GM19025 (cell line): ENCODE results near the gene RNF168.
A peak's percentile ranks its signal among the peaks of the same experiment; 100 is the strongest.
"Not testable (repeated sequence)": the region's sequence is repeated elsewhere in the genome, so short reads cannot be mapped to it uniquely, and the experiment has no call there.

Experiments
- ATAC-seq: cut with Tn5 transposase; IDR thresholded peaks from one replicate; pipeline ENCODE4 v1.9.1; 2021; ENCODE audit warnings: mild to moderate bottlenecking, low read depth, moderate library complexity; ENCODE audit not compliant: unreplicated experiment

RNF168 gene

DNA sequence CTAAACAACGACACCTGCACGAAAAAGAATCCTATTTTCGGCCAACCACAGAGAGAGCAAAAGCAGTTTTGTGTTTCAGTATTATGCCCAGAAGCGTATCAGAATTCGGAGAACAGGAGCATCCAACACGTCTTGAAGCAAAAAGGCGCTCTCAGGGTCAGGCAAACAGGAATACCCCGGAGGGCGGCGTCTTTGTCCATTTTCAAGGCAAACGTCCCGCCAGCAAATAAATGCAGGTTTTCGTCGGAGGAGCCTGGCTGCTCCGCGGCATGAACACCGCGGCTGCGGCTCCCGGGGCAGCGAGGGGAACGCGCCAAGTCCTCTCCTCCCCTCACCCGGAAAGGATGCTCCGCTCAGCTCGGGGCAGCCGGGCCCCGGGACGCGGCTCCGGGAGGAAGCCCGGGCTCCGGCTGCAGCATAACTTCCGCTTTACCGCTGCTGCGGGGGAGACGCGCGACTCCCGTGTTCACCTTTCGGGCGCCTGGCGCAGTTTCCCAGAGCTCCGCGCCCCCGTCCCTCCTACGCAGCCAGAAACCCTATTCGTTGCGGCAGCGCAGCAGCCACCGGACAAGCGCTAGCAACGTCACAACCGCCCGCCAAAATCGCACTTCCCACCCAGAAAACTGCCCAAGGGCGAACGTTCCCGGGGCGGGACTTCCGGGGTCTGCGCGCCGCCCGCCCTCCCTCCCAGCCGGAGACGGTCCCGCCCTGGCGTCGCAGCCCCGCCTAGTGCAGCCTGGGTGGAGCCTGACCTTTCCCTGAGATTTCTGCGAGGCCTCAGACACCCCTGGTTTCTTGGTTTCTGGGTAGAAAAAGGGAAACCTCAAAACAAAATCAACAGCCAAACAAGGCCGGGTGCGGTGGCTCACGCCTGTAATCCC, at the start of gene RNF168:
TSS of gene RNF168 (minus strand) at position 573 of the 881 bp plus-strand sequence. CDS start 595 bp downstream, outside the sequence.
- peak; percentile 80 for ATAC-seq

GRCh38 chr3:196552253-196552652, 48.7 kb upstream of the RNF168 start:
- no peak for ATAC-seq

- ATAC-seq, result not testable (repeated sequence)
Measured at GRCh38 chr3:196550172-196550571, 46.6 kb upstream of the RNF168 start.

DNA sequence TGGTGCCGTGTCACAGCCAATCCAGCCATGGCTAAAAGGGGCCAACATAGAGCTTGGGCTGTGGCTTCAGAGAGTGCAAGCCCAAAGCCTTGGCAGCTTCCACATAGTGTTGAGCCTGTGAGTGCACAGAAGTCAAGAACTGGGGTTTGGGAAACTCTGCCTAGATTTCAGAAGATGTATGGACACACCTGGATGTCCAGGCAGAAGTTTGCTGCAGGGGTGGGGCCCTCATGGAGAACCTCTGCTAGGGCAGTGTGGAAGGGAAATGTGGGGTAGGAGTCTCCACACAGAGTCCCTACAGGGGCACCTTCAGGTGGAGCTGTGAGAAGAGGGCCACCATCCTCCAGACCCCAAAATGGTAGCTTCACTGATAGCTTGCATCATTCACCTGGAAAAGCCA, 45.7 kb upstream of the RNF168 start:
- ATAC-seq, result not testable (repeated sequence)

DNA sequence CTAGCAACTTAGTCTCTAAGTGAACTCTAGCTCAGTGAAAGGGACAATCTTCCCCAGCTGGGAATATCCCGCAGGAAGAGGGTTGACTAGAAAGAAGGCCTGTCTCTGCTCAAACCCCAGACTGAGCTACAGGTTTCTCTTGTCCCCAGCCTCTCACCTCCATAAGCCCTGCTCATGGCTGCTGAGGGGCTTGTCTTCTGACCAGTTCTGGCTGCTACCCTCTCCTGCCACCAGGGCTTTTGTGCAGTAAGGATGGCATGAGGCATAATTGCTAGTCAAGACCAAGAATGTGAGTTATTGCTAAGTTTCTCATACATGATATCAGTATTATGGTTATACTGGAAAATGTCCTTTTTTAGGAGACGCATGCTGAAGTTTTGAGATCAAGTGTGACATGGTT, 43.5 kb upstream of the RNF168 start:
- no peak for ATAC-seq

GRCh38 chr3:196546537-196546936, 43.0 kb upstream of the RNF168 start:
- no peak for ATAC-seq

GRCh38 chr3:196544491-196544992, 41.0 kb upstream of the RNF168 start:
- ATAC-seq, result no peak

GRCh38 chr3:196541684-196542445, 38.3 kb upstream of the RNF168 start:
- ATAC-seq, result no peak

- no peak for ATAC-seq
Measured at GRCh38 chr3:196537319-196537984, 33.9 kb upstream of the RNF168 start.

DNA sequence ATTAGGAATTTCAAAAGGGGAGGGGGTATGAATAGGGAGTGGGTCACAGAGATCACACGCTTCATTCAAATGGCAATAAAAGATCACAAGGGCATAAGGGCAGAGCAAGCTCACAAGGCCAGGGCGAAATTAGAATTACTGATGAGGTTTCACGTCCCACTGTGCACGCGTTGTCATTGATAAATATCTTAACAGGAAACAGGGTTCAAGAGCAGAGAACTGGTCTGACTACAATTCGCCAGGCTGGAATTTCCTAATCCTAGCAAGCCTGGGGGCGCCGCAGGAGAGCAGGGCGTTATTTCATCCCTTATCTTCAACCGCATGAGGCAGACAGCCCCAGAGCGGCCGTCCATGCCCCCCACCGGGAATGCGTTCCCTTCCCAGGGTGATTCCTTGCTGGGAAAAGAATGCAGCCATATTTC, 29.7 kb upstream of the RNF168 start:
- ATAC-seq, result no peak

GRCh38 chr3:196531418-196531817, 27.9 kb upstream of the RNF168 start:
- no peak for ATAC-seq

DNA sequence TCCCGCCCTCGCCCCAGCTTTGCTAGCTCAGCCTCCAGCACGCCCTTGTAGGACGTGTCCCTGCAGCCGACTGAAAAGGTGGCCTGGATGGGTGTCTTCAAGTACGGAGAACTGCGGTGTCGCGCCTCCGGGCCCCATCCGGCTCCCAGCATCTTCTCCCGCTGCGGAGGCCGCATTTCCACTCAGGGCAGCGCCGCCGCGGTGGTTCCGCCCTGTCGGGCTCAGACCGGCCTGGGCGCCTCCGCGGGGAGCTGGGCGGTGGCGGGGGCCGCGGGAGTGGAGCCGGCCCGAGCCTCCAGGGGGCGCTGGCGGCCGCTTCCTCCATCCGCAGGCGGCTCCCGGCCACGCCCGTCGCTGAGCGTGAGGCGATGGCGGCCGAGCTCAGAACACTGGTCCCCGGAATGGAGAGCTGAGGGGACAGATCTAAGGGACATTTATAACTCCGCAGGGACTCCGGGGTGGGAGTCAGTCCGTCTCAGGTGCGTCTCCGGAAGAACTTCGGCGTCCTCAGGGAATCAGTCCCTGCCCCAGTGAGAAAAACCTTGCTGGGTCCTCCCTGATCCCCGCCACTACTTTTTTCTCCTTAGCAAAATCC, 25.2 kb upstream of the RNF168 start:
- ATAC-seq, result peak; percentile 83

GRCh38 chr3:196525141-196525540, 21.6 kb upstream of the RNF168 start:
- no peak for ATAC-seq

DNA sequence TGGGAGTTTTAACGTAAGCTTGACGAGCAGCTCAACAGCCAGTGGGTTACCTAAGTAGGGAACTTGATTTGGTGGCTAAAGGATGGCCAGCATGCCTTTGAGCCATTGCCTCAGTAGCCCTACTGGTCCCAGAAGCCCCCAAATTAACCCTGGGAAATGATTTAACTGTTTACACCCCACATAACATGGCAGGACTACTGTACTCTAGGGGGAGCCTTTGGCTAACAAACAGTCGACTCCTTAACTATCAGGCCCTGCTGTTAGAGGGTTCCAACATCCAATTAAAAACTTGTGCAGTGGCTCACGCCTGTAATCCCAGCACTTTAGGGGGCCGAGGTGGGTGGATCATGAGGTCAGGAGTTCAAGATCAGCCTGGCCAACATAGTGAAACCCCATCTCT, 21.0 kb upstream of the RNF168 start:
- no peak for ATAC-seq

- ATAC-seq, result no peak
Measured at GRCh38 chr3:196523841-196524240, 20.3 kb upstream of the RNF168 start.

- not testable (repeated sequence) for ATAC-seq
Measured at GRCh38 chr3:196521291-196521690, 17.7 kb upstream of the RNF168 start.

DNA sequence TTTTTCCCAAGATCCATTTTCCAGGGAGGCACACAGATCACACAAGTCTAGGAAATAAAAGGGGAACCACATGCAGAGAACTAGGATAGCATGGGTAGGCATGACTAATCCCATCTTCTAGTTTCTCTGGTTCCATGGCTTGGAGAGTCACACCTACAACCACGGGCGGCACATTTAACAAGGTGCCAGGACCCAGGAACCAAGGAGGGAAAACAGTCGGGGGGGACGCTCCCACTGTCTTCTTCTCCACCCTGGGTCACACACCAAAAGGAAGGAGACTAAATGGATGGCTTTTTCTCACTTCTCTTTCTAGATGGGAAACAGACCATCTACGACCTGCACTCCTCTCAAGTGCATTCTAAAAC, 16.1 kb upstream of the RNF168 start:
- no peak for ATAC-seq

DNA sequence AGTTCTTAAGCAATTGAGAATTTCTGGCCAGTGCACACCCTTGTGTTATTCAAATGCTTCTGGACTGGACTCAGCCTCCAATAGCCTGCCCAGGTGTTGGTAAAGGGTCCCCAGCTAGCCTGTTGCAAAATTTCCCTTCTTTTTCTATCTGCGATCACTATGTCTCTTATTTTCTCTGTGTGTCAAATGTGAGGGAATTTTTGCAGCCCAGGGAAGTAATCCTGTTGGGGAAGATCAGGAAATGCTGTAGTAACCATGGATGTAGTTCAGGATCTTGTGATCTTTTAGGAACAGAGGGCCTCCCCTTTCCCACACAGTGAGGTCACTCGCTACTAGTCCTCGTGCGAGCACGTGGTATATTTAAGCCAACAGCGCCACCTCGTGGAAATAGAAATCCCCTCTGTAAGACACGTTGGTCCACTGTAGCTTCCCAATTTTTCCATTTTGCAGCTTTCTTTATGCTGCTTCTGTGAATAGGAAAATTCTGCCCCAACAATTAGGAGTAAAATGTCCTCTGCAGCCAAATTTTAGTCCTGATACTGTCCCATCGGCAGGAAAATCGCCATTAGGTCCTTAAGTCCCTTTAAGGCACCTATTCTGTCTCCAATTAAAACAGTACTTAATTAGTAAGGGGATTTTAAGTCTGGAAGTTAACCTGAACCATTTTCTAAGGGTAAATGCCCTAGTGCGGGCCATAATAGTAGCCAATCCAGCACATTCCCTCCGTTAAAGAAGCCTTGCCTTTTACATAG, 15.6 kb upstream of the RNF168 start:
- no peak for ATAC-seq

DNA sequence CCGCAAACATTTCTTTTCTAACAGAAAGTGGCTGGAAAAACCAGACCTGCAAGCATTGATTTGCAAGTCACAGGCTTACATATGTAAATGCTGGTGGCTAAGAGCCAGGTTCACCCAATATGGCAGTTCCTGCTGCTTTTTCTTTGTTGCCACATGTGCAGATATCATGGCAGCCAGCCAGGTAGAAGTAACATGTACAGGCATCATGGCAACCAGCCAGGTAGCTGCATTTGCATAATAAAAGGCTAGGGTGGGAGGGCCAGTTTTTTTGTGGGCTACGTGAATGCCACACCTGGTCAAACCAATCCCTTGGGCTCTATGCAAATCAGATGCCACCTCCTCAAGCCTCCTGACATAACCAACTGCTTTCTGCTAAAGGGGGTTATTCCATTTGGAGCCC, 14.4 kb upstream of the RNF168 start:
- ATAC-seq, result no peak
